Measurements from ENCODE around the gene CLCA2.
A peak's percentile ranks its signal among the peaks of the same experiment; 100 is the strongest.

CLCA2 gene, protein sequence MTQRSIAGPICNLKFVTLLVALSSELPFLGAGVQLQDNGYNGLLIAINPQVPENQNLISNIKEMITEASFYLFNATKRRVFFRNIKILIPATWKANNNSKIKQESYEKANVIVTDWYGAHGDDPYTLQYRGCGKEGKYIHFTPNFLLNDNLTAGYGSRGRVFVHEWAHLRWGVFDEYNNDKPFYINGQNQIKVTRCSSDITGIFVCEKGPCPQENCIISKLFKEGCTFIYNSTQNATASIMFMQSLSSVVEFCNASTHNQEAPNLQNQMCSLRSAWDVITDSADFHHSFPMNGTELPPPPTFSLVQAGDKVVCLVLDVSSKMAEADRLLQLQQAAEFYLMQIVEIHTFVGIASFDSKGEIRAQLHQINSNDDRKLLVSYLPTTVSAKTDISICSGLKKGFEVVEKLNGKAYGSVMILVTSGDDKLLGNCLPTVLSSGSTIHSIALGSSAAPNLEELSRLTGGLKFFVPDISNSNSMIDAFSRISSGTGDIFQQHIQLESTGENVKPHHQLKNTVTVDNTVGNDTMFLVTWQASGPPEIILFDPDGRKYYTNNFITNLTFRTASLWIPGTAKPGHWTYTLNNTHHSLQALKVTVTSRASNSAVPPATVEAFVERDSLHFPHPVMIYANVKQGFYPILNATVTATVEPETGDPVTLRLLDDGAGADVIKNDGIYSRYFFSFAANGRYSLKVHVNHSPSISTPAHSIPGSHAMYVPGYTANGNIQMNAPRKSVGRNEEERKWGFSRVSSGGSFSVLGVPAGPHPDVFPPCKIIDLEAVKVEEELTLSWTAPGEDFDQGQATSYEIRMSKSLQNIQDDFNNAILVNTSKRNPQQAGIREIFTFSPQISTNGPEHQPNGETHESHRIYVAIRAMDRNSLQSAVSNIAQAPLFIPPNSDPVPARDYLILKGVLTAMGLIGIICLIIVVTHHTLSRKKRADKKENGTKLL

GRCh38 chr1:86423873-86424272 is at the start of gene CLCA2:
TSS of gene CLCA2 (plus strand) at chr1:86424171. CDS start at chr1:86424248, 77 bp downstream.
- no peak for DNase-seq (ENCODE audit: low read depth in 2 of 2)

GRCh38 chr1:86375688-86376087 is 48.3 kb upstream of the CLCA2 start:
- no peak for DNase-seq (ENCODE audit: low read depth in 2 of 2)

DNA sequence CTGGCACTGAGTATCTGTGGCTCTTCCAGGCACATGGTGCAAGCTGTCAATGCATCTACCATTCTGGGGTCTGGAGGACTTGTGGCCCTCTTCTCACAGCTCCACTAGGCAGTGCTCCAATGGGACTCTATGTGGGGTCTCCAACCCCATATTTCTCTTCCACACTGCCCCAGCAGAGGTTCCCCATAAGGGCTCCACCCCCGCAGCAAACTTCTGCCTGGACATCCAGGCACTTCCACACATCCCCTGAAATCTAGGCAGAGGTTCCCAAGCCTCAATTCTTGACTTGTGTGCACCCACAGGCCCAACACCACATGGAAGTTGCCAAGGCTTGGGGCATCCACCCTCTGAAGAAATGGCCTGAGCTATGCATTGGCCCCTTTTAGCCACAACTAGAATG is 46.6 kb upstream of the CLCA2 start:
- DNase-seq (ENCODE audit: low read depth in 2 of 2): no peak

DNA sequence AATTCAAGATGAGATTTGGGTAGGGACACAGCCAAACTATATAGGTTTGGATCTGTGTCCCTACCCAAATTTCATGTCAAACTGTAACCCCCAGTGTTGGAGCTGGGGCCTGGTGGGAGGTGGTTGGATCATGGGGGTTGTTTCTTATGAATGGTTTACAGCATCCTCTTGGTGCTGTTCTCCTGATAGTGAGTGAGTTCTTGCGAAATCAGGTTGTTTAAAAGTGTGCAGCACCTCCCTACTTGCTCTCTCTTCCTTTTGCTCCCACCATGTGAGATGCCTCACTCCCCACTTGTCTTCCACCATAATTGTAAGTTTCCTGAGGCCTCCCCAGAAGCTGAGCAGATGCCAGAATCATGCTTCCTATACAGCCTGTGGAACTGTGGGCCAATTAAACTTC is 45.2 kb upstream of the CLCA2 start:
- no peak for DNase-seq (ENCODE audit: low read depth in 2 of 2)

DNA sequence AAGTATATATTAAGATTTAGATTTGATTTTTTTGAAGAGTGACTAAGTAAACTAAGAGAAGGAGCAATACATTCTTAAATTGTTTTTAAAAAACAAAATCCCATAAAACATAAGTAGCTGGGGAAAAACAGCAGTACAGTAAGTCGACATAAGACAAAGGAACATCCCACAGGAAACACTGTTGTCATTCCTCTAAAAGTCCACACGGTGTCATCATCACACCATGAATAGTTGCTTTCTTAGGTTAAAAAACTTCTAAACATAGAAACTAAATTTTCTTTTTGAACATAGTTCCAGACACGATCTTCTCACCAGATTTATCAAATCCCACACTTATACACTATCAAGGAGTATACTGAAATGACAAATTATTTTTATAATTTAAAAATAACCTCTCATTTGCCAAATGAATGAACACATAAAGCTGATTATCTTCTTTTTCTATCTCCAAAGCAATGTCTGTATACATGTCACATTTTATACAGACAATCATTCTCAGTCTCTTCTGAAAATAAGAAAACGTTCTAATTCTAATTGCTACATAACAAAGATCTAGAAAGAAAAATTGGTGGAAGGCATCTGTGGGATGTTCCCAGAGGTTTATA is 43.6 kb upstream of the CLCA2 start:
- DNase-seq (ENCODE audit: low read depth in 2 of 2): no peak

GRCh38 chr1:86381223-86381622 is 42.7 kb upstream of the CLCA2 start:
- no peak for DNase-seq (ENCODE audit: low read depth in 2 of 2)

DNA sequence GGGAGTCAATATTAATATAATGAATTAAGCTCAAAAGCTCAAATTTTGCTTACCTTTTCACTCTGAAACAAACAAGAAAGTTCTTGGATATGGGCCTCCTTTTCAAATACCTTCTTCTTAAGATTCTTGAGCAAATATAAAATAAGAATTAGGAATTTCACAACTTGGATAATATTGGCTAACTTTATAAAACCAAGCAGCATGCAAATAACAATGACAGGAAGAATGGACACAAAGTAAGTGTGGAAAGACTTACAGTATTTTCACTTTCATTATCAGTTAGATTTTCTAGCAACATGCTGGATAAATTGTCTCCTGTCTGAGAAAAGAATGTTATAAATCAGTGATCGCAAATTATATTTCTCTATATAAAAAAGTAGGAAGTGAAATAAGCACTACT is 41.1 kb upstream of the CLCA2 start:
- DNase-seq (ENCODE audit: low read depth in 2 of 2): no peak

- no peak for DNase-seq (ENCODE audit: low read depth in 2 of 2)
These were observed 35.9 kb upstream of the CLCA2 start for GRCh38 chr1:86387916-86388627.

- no peak for DNase-seq (ENCODE audit: low read depth in 2 of 2)
These were observed 35.2 kb upstream of the CLCA2 start for GRCh38 chr1:86388777-86389176.

- DNase-seq (ENCODE audit: low read depth in 2 of 2): no peak
These were observed 34.7 kb upstream of the CLCA2 start for GRCh38 chr1:86389307-86389706.

DNA sequence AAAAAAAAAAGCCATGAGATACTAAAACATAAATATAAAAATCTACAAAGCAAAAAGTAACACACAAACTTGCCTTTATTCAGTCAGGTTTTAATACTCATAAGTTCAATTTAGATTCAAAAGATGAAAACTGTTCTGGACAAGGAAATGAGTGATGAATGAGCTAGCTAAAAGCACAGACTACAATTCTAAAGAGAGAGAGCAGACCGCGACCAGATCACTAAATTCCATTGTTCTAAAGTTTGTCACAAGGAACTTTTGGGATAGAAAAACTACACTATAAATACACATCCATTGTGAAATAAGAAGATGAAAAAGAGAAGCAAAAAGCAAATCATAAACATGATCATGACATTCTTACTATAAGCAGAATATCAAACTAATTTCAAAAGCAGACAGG is 29.6 kb upstream of the CLCA2 start:
- DNase-seq (ENCODE audit: low read depth in 2 of 2): no peak

- DNase-seq (ENCODE audit: low read depth in 2 of 2): peak; percentile 72 to 79
These were observed 28.0 kb upstream of the CLCA2 start, which contains the start of gene ODF2L for GRCh38 chr1:86395751-86396497. TSS of gene ODF2L (minus strand) at chr1:86396323. CDS start at chr1:86387027, 9,296 bp downstream.

DNA sequence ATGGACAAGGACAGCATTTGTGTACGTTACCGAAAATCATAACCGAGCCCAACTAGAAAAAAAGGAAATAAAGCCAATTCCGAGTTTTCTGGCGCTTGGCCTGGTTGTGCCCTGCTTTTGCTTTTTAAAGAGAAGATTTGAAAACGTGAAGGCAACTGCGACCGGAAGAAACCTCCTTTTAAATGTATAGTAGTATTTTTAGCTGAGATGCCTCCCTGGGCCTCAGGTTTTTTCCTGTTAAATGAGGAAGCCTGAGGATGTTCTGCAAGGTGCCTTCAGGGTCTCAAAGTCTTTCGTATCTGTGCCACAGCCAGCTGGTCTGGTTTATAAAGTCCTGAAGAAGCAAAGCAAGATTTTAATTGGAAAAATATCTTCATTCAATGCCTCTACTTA is 27.5 kb upstream of the CLCA2 start:
- DNase-seq (ENCODE audit: low read depth in 2 of 2): no peak

- no peak for DNase-seq (ENCODE audit: low read depth in 2 of 2)
These were observed 14.5 kb upstream of the CLCA2 start for GRCh38 chr1:86409416-86410021.

DNA sequence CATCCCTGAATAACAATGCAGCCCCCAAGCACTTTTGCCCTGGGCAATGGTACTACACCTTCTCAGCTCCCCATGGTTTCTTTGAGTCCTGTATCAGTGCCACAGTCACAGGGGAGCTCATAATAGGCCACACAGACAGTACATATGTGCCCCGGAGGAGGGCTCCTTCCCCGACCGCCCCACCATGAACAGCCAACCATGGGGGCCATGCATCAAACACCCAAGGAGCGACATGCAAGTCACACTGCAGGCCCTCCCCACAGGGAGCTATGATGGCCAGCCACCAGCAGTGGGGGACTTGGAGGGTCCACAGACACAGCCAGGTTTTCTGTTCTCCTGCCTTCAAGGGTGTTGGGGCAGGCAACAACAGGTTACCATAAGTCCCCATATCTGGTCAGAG is 13.1 kb upstream of the CLCA2 start:
- DNase-seq (ENCODE audit: low read depth in 2 of 2): no peak

DNA sequence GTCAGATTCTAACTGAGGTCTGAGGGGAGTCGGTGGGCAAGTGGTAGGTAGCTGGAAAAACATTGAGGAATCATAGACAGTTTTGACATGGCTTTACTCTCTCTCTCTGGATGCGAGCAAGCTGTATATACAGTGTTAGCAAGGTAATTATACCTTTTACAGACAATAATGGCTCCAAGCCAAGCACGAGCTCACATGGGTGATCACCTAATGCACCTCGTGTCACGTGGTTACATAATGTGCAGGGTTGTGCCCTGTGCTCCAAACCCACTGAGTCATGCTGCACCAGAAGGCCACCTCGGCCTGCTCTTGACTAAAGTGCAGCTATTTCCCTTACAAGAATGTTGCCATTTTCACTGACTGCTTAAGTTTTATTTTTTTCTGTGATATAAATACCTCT is 7.6 kb upstream of the CLCA2 start:
- DNase-seq (ENCODE audit: low read depth in 2 of 2): no peak

DNA sequence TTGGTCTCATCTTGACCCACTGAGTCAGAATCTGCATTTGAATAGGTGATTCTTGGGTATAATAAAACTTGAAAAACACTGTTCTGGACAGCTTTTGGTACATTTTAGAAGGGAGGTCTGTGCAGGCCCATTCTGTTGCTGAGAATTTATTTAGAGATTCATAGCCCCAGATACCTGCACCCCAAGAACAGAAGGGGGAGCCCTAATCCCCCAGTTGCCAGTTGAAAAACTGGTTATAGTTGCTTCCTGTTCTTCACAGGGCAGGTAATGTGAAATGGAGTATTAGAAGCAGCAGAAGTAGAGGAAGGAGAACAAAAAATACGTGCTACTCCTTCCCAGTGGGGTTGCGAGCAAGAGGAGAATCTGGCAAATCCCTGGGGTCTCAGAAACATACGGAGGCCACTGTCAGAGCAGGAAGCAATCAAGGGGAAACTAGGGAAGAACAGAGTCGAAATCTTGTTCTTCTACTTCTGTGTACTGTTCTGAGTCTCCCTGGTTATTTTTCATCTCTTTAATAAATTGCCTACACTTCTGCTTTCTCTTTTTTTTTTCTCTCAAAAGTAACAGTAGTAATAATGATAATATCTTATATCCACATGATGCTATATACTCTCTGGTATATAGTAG is 4.6 kb upstream of the CLCA2 start:
- no peak for DNase-seq (ENCODE audit: low read depth in 2 of 2)

DNA sequence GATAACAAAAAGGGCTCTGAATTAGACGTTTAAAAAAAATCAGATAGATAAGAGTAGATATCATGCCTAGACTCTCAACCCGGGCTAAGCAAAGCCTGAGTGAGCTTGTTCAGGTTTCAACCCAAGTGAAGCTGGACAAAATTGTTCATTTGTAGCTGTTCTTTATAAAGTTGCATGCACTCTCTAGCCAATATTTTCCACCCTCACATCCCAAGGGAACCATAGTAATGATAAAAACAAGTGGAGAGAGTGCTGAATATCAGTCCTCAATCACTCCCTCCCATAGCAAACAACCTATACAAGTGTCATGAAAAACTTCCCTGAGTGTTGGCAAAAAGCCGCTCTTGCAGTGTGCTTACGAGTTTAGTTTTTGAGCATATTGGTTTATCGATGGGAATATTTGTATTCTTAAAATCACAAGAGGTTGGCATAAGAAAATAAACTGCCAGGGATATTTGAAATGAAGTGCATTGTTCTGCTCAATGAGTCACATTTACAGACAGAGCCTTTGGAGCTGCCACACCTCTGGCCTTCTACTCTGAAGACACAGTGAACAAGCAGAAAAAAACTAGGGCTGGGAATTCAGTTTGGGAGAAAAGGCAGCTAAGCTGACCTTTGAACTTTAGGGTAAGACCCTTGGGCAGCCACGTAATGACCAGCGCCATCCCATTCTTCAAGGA is 2.2 kb upstream of the CLCA2 start:
- DNase-seq (ENCODE audit: low read depth in 2 of 2): no peak

DNA sequence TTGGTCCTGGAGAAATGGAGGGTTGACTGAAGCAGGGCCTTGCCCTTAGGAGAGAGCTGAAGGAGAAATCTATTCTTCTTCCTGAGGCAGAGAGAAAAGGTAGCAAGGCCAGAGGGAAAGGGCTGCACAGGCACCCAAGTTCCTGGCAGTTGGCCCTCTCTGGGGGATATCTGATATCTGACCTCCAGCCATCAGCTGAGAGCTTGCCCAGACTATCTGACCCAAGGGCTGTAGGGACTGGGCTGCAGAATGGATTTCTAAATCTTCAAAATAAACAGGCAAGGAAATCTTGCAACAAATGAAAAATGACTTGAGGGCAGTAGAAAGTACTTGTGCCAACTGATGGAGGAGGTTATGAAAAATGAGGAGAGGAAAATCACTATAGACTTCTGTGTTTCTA is 498 bp upstream of the CLCA2 start:
- DNase-seq (ENCODE audit: low read depth in 2 of 2): no peak

Data from activated CD8-positive, alpha-beta memory T cell treated with anti-CD3 and anti-CD28 coated beads for 4 hours (primary cell).